Measurements from ENCODE around the gene SLX4IP.

The SLX4IP gene

GRCh38 chr20:10430000-10430466 is 5.1 kb upstream of the SLX4IP start:
- peaks cover 19% of the 10 kb centered on the region for H3K4me1 ChIP-seq (ENCODE audit: control insufficient read depth, insufficient read depth, low read length, unreplicated experiment)
- H3K36me3 ChIP-seq (ENCODE audit: insufficient read depth, low read length), result peaks cover 5% of the 10 kb centered on the region; the same call in 1 of the 2 replicates
- no peak overlapping the region for H3K4me3 ChIP-seq (ENCODE audit: low read depth, low read length)
- peaks cover 70% of the 10 kb centered on the region for H3K79me2 ChIP-seq (ENCODE audit: control insufficient read depth, insufficient read depth, low read length, unreplicated experiment)
- no peak overlapping the region for H2AFZ ChIP-seq (ENCODE audit: low read length, unreplicated experiment)
- no peak overlapping the region for H3K27ac ChIP-seq (ENCODE audit: low read depth, low read length)
- H3K27me3 ChIP-seq (ENCODE audit: insufficient read depth, low read length), result no peaks in the 10 kb centered on the region

DNA sequence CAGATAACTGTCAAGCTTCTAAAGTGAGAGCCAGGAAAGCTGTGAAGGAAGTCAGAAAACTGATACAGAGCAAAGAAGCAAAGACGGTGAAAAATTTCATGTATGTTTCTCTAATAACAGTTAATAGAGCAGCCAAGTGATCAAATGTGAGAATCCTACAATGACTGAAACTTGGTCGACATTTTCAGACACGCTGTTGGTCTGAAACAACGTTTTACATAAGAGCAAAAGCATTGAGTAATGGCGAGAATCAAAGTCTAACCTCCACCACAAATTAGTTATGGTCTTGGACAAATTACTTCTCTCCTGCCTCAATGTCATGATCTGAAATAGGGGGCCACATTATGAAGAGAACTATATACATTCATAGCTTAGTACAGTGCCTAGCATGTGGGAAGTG is 4.4 kb upstream of the SLX4IP start:
- no peak overlapping the region for H3K27ac ChIP-seq (ENCODE audit: low read depth, low read length)
- peaks cover 5% of the 10 kb centered on the region; the same call in 1 of the 2 replicates for H3K36me3 ChIP-seq (ENCODE audit: insufficient read depth, low read length)
- H3K4me3 ChIP-seq (ENCODE audit: low read depth, low read length), result no peak overlapping the region
- peaks cover 66% of the 10 kb centered on the region for H3K79me2 ChIP-seq (ENCODE audit: control insufficient read depth, insufficient read depth, low read length, unreplicated experiment)
- peaks cover 19% of the 10 kb centered on the region for H3K4me1 ChIP-seq (ENCODE audit: control insufficient read depth, insufficient read depth, low read length, unreplicated experiment)
- no peaks in the 10 kb centered on the region for H3K27me3 ChIP-seq (ENCODE audit: insufficient read depth, low read length)
- no peak overlapping the region for H2AFZ ChIP-seq (ENCODE audit: low read length, unreplicated experiment)

GRCh38 chr20:10432079-10432478 is 3.0 kb upstream of the SLX4IP start:
- H3K79me2 ChIP-seq (ENCODE audit: control insufficient read depth, insufficient read depth, low read length, unreplicated experiment), result peaks cover 66% of the 10 kb centered on the region
- H3K27ac ChIP-seq (ENCODE audit: low read depth, low read length), result no peak overlapping the region
- H3K36me3 ChIP-seq (ENCODE audit: insufficient read depth, low read length), result no peaks in the 10 kb centered on the region
- no peak overlapping the region for H2AFZ ChIP-seq (ENCODE audit: low read length, unreplicated experiment)
- H3K4me3 ChIP-seq (ENCODE audit: low read depth, low read length), result peak overlapping the region; percentile 22; the same call in 1 of the 2 replicates
- H3K27me3 ChIP-seq (ENCODE audit: insufficient read depth, low read length), result no peaks in the 10 kb centered on the region
- peaks cover 20% of the 10 kb centered on the region for H3K4me1 ChIP-seq (ENCODE audit: control insufficient read depth, insufficient read depth, low read length, unreplicated experiment)

DNA sequence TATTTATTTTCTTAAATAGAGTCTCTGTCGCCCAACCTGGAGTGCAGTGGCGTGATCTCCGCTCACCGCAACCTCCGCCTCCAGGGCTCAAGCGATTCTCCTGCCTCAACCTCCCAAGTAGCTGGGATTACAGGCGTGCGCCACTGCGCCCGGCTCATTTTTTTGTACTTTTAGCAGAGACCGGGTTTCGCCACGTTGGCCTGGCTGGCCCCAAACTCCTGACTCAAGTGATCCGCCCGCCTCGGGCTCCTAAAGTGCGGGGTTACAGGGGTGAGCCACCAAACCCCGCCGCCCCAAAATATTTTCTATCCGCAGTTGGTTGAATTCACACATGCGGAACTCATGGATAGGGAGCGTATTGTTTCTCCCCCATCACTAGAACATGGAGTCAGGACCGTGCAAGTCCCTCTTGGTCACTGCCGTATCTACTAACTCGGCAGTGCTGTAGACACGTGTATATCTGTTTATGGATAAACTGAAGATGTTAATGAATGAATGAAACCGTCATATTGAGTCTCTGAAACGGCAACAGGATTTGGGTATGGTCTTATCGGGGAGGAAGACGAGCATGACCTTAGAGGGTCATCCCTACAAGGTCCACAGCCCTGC is 2.0 kb upstream of the SLX4IP start:
- peaks cover 24% of the 10 kb centered on the region for H3K4me1 ChIP-seq (ENCODE audit: control insufficient read depth, insufficient read depth, low read length, unreplicated experiment)
- no peaks in the 10 kb centered on the region for H3K36me3 ChIP-seq (ENCODE audit: insufficient read depth, low read length)
- peak overlapping the region; percentile 90 for H2AFZ ChIP-seq (ENCODE audit: low read length, unreplicated experiment)
- H3K27ac ChIP-seq (ENCODE audit: low read depth, low read length), result no peak overlapping the region; the same call in 1 of the 2 replicates
- H3K27me3 ChIP-seq (ENCODE audit: insufficient read depth, low read length), result no peaks in the 10 kb centered on the region
- H3K4me3 ChIP-seq (ENCODE audit: low read depth, low read length), result peak overlapping the region; percentile 86
- peaks cover 69% of the 10 kb centered on the region for H3K79me2 ChIP-seq (ENCODE audit: control insufficient read depth, insufficient read depth, low read length, unreplicated experiment)

DNA sequence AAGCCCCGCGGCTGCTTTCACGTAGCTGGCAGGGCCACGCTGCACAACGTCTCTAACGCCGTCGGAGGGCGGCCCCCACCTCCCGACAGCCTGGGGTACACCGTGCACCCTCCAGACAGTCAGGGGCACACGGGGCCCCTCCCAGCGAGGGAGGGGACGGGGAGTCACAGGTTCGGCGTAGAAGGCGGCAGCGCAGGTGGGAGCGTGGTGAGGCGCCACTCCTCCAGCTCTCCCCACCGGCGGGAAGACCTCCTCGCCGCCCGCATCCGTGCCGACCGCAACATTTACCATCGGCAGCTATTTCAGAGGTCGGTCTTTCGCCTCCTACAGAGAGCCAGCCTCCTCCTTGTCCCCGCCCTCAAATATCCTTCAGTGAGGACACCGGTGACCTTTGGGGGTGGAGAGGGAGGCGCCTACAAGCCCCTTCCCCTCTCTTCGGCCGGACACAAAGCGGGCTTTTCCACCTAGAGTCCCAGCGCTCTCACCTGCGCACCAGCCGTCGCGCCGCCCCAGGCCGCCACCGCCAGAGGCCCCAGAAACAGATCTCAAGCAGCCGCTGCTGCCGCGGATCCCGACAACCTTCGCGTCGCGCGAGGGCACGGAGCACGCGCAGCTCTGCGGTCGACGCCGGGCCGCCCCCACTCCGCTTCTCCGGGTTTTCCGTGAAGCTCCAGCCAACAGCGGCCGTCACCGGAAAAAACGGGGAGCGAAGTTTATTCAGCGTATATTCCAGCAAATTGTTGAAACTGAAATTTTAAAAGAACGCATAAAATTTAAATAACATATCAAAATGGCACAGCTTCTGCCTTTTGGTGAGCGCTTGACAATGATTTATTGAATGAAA is 1.3 kb upstream of the SLX4IP start, which contains the start of gene MKKS:
MKKS (minus strand) TSS at position 600 of the 844 bp plus-strand sequence. CDS start 20,708 bp downstream, outside the sequence.
- Histone ChIP-seq H3K4me3 (ENCODE audit: low read depth, low read length) (peak within 1 kb of the TSS; percentile 86), H3K36me3 (ENCODE audit: insufficient read depth, low read length) (no peaks in the 10 kb centered on the region), H3K27me3 (ENCODE audit: insufficient read depth, low read length) (no peaks in the 10 kb centered on the region), H3K4me1 (ENCODE audit: control insufficient read depth, insufficient read depth, low read length, unreplicated experiment) (peaks cover 24% of the 10 kb centered on the region), H2AFZ (ENCODE audit: low read length, unreplicated experiment) (peak within 1 kb of the TSS; percentile 90), H3K79me2 (ENCODE audit: control insufficient read depth, insufficient read depth, low read length, unreplicated experiment) (peaks cover 62% of the 10 kb centered on the region), H3K27ac (ENCODE audit: low read depth, low read length) (peak within 1 kb of the TSS; percentile 87)

DNA sequence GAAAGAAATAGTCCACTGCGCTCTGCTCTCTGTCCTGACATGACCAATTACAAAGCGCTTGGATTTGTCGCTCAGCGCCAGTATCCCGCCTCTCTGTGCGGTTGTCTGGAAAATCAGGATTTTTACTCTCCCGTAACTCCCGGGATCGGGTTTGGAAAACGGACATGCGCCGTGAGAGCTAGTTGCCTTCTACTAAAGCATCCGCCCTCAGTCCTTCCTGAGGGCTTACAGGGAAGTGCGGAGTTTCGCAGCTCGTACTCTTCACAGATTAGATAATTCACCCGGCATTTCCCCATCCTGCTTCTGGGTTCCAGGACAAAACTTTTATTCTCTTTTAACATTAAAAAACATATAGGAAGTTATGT is 656 bp upstream of the SLX4IP start:
- H2AFZ ChIP-seq (ENCODE audit: low read length, unreplicated experiment), result peak overlapping the region; percentile 90
- H3K27me3 ChIP-seq (ENCODE audit: insufficient read depth, low read length), result no peaks in the 10 kb centered on the region
- H3K27ac ChIP-seq (ENCODE audit: low read depth, low read length), result peak overlapping the region; percentile 87
- H3K36me3 ChIP-seq (ENCODE audit: insufficient read depth, low read length), result no peaks in the 10 kb centered on the region
- peaks cover 24% of the 10 kb centered on the region for H3K4me1 ChIP-seq (ENCODE audit: control insufficient read depth, insufficient read depth, low read length, unreplicated experiment)
- peaks cover 59% of the 10 kb centered on the region for H3K79me2 ChIP-seq (ENCODE audit: control insufficient read depth, insufficient read depth, low read length, unreplicated experiment)
- H3K4me3 ChIP-seq (ENCODE audit: low read depth, low read length), result peak overlapping the region; percentile 86

- peaks cover 45% of the 10 kb centered on the region for H3K79me2 ChIP-seq (ENCODE audit: control insufficient read depth, insufficient read depth, low read length, unreplicated experiment)
- H3K36me3 ChIP-seq (ENCODE audit: insufficient read depth, low read length), result no peaks in the 10 kb centered on the region
- peaks cover 14% of the 10 kb centered on the region for H3K4me1 ChIP-seq (ENCODE audit: control insufficient read depth, insufficient read depth, low read length, unreplicated experiment)
- H3K4me3 ChIP-seq (ENCODE audit: low read depth, low read length), result peak overlapping the region; percentile 86
- no peak overlapping the region for H3K27ac ChIP-seq (ENCODE audit: low read depth, low read length)
- no peaks in the 10 kb centered on the region for H3K27me3 ChIP-seq (ENCODE audit: insufficient read depth, low read length)
- peak overlapping the region; percentile 68 for H2AFZ ChIP-seq (ENCODE audit: low read length, unreplicated experiment)
Observed at GRCh38 chr20:10436053-10436699, 1.1 kb downstream of the SLX4IP start.

DNA sequence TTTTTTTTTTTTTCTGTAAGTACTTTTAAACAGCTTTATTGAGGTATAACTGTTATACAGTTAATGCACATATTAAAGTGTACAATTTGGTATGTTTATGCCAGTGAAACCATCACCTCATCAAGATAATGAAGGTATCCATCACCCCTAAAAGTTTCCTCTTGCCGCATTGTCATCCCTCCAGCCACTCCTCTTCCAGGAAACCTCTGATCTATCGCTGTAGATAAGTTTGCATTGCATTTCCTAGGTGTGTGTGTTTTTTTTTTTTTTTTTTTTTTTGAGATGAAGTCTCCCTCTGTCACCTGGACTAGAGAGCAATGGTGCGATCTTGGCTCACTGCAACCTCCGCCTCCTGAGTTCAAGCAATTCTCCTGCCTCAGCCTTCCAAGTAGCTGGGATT is 3.1 kb downstream of the SLX4IP start:
- Histone ChIP-seq H3K27me3 (ENCODE audit: insufficient read depth, low read length) (no peaks in the 10 kb centered on the region), H3K4me1 (ENCODE audit: control insufficient read depth, insufficient read depth, low read length, unreplicated experiment) (peaks cover 6% of the 10 kb centered on the region), H3K27ac (ENCODE audit: low read depth, low read length) (no peak overlapping the region), H3K36me3 (ENCODE audit: insufficient read depth, low read length) (no peaks in the 10 kb centered on the region), H2AFZ (ENCODE audit: low read length, unreplicated experiment) (no peak overlapping the region), H3K79me2 (ENCODE audit: control insufficient read depth, insufficient read depth, low read length, unreplicated experiment) (peaks cover 26% of the 10 kb centered on the region), H3K4me3 (ENCODE audit: low read depth, low read length) (no peak overlapping the region)

GRCh38 chr20:10443936-10444335 is 8.8 kb downstream of the SLX4IP start:
- no peak overlapping the region for H3K4me3 ChIP-seq (ENCODE audit: low read depth, low read length)
- H3K79me2 ChIP-seq (ENCODE audit: control insufficient read depth, insufficient read depth, low read length, unreplicated experiment), result peaks cover 15% of the 10 kb centered on the region
- H3K36me3 ChIP-seq (ENCODE audit: insufficient read depth, low read length), result no peaks in the 10 kb centered on the region
- H3K27ac ChIP-seq (ENCODE audit: low read depth, low read length), result no peak overlapping the region
- H3K4me1 ChIP-seq (ENCODE audit: control insufficient read depth, insufficient read depth, low read length, unreplicated experiment), result peaks cover 4% of the 10 kb centered on the region
- no peak overlapping the region for H2AFZ ChIP-seq (ENCODE audit: low read length, unreplicated experiment)
- no peaks in the 10 kb centered on the region for H3K27me3 ChIP-seq (ENCODE audit: insufficient read depth, low read length)

DNA sequence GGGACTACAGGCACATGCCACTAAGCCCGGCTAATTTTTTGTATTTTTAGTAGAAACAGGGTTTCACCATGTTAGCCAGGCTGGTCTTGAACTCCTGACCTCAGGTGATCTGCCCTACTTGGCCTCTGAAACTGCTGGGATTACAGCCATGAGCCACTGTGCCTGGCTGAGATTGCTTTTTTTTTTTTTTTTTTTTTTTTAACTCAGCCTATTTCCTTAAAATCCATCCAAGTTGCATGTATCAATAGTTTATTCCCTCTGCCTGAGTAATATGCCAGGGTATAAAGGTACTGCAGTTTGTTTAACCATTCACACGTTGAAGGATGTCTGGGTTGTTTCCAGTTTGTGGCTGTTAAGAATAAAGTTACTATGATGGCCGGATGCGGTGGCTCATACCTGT is 10.7 kb downstream of the SLX4IP start:
- peaks cover 8% of the 10 kb centered on the region for H3K4me1 ChIP-seq (ENCODE audit: control insufficient read depth, insufficient read depth, low read length, unreplicated experiment)
- H3K27ac ChIP-seq (ENCODE audit: low read depth, low read length), result no peak overlapping the region
- H3K36me3 ChIP-seq (ENCODE audit: insufficient read depth, low read length), result no peaks in the 10 kb centered on the region
- H3K27me3 ChIP-seq (ENCODE audit: insufficient read depth, low read length), result no peaks in the 10 kb centered on the region
- H3K79me2 ChIP-seq (ENCODE audit: control insufficient read depth, insufficient read depth, low read length, unreplicated experiment), result peaks cover 13% of the 10 kb centered on the region
- no peak overlapping the region for H2AFZ ChIP-seq (ENCODE audit: low read length, unreplicated experiment)
- no peak overlapping the region for H3K4me3 ChIP-seq (ENCODE audit: low read depth, low read length)

Data from ACC112 (cell line).